BJ (cell line): ENCODE data around the gene CYP11A1. TPM values are rescaled to one million over a fixed set of nuclear protein-coding genes. Genes with fewer than 3 reads are reported as not detected.

Experiments
- CTCF ChIA-PET: fragments of 350-600 bp; formaldehyde crosslinking; extraction: SDS; loops from one replicate; lab custom pipeline; 2021; ENCODE audit warnings: antibody characterized with exemption, inconsistent platforms; lab: Yijun Ruan, JAX
- POLR2A ChIA-PET: fragments of 300-600 bp; sonication (Branson Sonifier 250); formaldehyde crosslinking; extraction: SDS; loops from one replicate; lab custom pipeline; 2021; ENCODE audit warnings: antibody characterized with exemption; lab: Charles Lee
- DNase-seq: peaks from one replicate; pipeline ENCODE4 v3.0.0-alpha.2; 2011; ENCODE audit warnings: low read depth
- H3K27me3 ChIP-seq: 2 replicates; pipeline ENCODE4 v1.6.0; 2011; ENCODE audit warnings: low read length; ENCODE audit not compliant: control insufficient read depth, insufficient read depth
- H3K36me3 ChIP-seq: 2 replicates; pipeline ENCODE4 v1.5.1; 2011; ENCODE audit warnings: low read length; ENCODE audit not compliant: control insufficient read depth, insufficient read depth
- H3K4me3 ChIP-seq: 2 replicates; pipeline ENCODE4 v1.5.1; 2011; ENCODE audit warnings: low read depth, mild to moderate bottlenecking, control low read depth, low read length
- CTCF ChIP-seq: IDR thresholded peaks from 2 replicates; pipeline ENCODE4 v1.5.1; 2011; ENCODE audit warnings: low read depth, mild to moderate bottlenecking, control low read depth, inconsistent platforms, low read length, moderate library complexity; ENCODE audit not compliant: insufficient read depth
- polyA plus RNA-seq: library from polyadenylated mRNA; depleted of rRNA; stranded (reverse); fragments of >200 nt; gene quantifications from 2 replicates; pipeline ENCODE4 v1.2.3, GENCODE V29; 2011

Gene CYP11A1
- polyA plus RNA-seq, 1 experiment = 0.70 TPM

- H3K36me3 ChIP-seq = no peaks in the 10 kb centered on the region
- peaks cover 28% of the 10 kb centered on the region for H3K27me3 ChIP-seq
- ChIA-PET CTCF (interaction anchor here (1.5 to 2.2 kb wide), 2 partner anchors 11 to 327 kb away, joined by 4 to 6 read pairs; no protein-coding TSS in a partner anchor), POLR2A (no interaction called here)
- no peak overlapping the region for H3K4me3 ChIP-seq
- TF ChIP-seq CTCF = no peak
- no peak for DNase-seq
Measured at GRCh38 chr15:74300057-74300795, 67.2 kb downstream of the CYP11A1 start.

- TF ChIP-seq CTCF = no peak
- POLR2A ChIA-PET = no interaction called here
- CTCF ChIA-PET = interaction anchor here (1.0 to 2.6 kb wide), 3 partner anchors 10 to 325 kb away, joined by 3 to 9 read pairs (median 5); no protein-coding TSS in a partner anchor
- H3K27me3 ChIP-seq = peaks cover 25% of the 10 kb centered on the region
- no peaks in the 10 kb centered on the region for H3K36me3 ChIP-seq
- DNase-seq = no peak
- H3K4me3 ChIP-seq = no peak overlapping the region
Measured at GRCh38 chr15:74297887-74298286, 69.6 kb downstream of the CYP11A1 start.

GRCh38 chr15:74295800-74296199 lies 71.6 kb downstream of the CYP11A1 start:
- TF ChIP-seq CTCF = no peak
- Histone ChIP-seq H3K27me3 (peaks cover 16% of the 10 kb centered on the region), H3K4me3 (no peak overlapping the region), H3K36me3 (no peaks in the 10 kb centered on the region)
- ChIA-PET CTCF (interaction anchor here (0.7 to 1.5 kb wide), 3 partner anchors 14 to 168 kb away, joined by 3 to 5 read pairs (median 4); no protein-coding TSS in a partner anchor), POLR2A (no interaction called here)
- no peak for DNase-seq

- POLR2A ChIA-PET = no interaction called here
Measured at GRCh38 chr15:74294010-74294409, 73.4 kb downstream of the CYP11A1 start.

More at GRCh38 chr15:74294010-74294409, 73.4 kb downstream of the CYP11A1 start:
- no peak overlapping the region for H3K4me3 ChIP-seq
- DNase-seq = no peak
- TF ChIP-seq CTCF = no peak
- H3K27me3 ChIP-seq = peaks cover 10% of the 10 kb centered on the region; the same call in 1 of the 2 replicates
- CTCF ChIA-PET = interaction anchor here (1.4 kb wide), 1 partner anchor 17 kb away, joined by 4 read pairs; no protein-coding TSS in a partner anchor
- no peaks in the 10 kb centered on the region for H3K36me3 ChIP-seq
